HFF-Myc (cell line): Measurements from ENCODE around the gene ACYP1.
A peak's percentile ranks its signal among the peaks of the same experiment; 100 is the strongest.

Experiments used
- DNase-seq: peaks from one replicate; pipeline ENCODE4 v3.0.0-alpha.2; 2011; ENCODE audit warnings: low read depth; ENCODE audit errors: extremely low read depth
- H3K4me3 ChIP-seq: replicated peaks from 2 replicates; pipeline ENCODE4 v1.5.1; 2011; ENCODE audit warnings: low read depth, mild to moderate bottlenecking, control low read depth, low read length
- CTCF ChIP-seq: IDR thresholded peaks from 2 replicates; pipeline ENCODE4 v1.5.1; 2012; ENCODE audit warnings: mild to moderate bottlenecking, low read depth, low read length, control low read depth; ENCODE audit errors: missing control alignments

The ACYP1 gene

DNA sequence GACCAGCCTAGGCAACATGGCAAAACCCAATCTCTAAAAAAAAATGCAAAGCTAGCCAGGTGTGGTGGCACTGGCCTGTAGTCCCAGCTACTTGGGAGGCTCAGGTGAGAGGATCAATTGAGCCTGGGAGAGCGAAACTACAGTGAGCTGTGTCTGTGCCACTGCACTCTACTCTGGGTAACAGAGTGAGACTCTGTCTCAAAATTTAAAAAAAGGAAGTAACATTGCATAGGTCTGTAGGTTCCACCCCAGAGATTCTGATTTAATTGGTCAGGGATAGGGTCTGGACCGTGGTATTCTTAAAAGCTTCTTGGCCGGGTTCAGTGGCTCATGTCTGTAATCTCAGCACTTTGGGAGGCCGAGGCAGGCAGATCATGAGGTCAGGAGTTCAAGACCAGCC, 31.9 kb upstream of the ACYP1 start:
- H3K4me3 ChIP-seq: no peak overlapping the region
- no peak for DNase-seq
- no peak for TF ChIP-seq CTCF

DNA sequence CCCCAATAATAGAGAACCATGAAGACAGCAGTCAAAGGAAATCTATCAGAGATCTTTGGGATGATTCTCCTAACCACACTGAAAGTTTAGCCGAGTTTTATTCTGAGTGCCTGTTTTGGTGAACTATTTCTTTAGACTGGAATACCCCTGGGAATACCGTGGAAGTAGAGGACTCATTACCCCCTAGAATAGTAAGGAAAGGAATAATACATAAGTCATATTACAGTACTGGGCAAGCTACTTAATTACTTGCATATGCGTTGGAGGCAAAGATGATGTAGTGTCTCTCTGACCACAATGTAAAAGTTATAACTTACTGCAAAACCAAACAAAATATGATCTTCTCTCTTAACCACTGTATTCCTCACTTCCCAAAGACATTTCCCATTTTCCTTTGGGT, 31.1 kb upstream of the ACYP1 start:
- no peak overlapping the region for H3K4me3 ChIP-seq
- no peak for DNase-seq
- no peak for TF ChIP-seq CTCF

DNA sequence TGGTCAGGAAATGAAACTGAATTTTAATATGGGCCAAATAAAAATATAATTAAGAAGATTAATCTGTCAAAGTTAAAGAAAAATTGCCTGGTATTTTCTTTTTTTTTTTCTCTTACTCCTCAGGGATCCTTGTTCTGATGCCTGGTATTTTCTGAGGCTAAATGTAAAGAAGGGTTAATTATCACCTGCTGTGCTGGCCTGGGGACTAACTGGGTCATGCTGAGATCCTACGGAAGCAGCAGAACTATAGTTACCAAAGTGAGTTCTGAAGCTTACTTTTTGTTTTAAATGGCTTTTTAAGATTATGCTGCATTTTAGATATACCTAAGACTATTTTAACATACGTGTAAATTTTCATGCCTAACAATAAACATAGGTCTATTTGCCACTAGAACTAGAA, 28.9 kb upstream of the ACYP1 start:
- no peak overlapping the region for H3K4me3 ChIP-seq
- TF ChIP-seq CTCF: no peak
- DNase-seq: no peak

GRCh38 chr14:75091251-75091650, 27.4 kb upstream of the ACYP1 start:
- TF ChIP-seq CTCF: no peak
- H3K4me3 ChIP-seq: no peak overlapping the region
- no peak for DNase-seq

GRCh38 chr14:75090353-75090752, 26.5 kb upstream of the ACYP1 start:
- no peak for TF ChIP-seq CTCF
- DNase-seq: no peak
- H3K4me3 ChIP-seq: no peak overlapping the region

GRCh38 chr14:75088566-75089373, 24.9 kb upstream of the ACYP1 start:
- DNase-seq: peak; percentile 31
- TF ChIP-seq CTCF: peak; percentile 74
- H3K4me3 ChIP-seq: no peak overlapping the region

- TF ChIP-seq CTCF: no peak
- DNase-seq: no peak
- H3K4me3 ChIP-seq: no peak overlapping the region
Observed at GRCh38 chr14:75088153-75088552, 24.3 kb upstream of the ACYP1 start.
